ENCODE measurements around the gene CCKAR. TPM values are rescaled to one million over a fixed set of nuclear protein-coding genes. Genes with fewer than 3 reads are reported as not detected.
A peak's percentile ranks its signal among the peaks of the same experiment; 100 is the strongest.

The CCKAR gene
- polyA plus RNA-seq, 3 donors = not detected

- no peak overlapping the region for H2AFZ ChIP-seq (ENCODE audit: insufficient read depth, low read depth, low read length, poor library complexity, severe bottlenecking)
- H3K36me3 ChIP-seq (replicated peaks in 1 of 2; ENCODE audit: control insufficient read depth in 1 of 2, insufficient read depth in 2 of 2, low read length in 2 of 2) = no peaks in the 10 kb centered on the region
- Mint-ChIP-seq H3K36me3 (no peaks in the 10 kb centered on the region), H3K4me1 (peaks cover 12% of the 10 kb centered on the region), H3K9me3 (peaks cover 0 to 7% (median 2%) of the 10 kb centered on the region in 7 donors), H3K27me3 (ENCODE audit: low read depth in 3 of 3) (peaks cover 2% of the 10 kb centered on the region in 3 donors), H3K4me3 (no peak overlapping the region), H3K27ac (peak overlapping the region in 1 of 7 donors; percentile 15)
- no peaks in the 10 kb centered on the region for H3K9me3 ChIP-seq (replicated peaks in 1 of 2; ENCODE audit: control insufficient read depth in 1 of 2, insufficient read depth in 1 of 2, low read length in 2 of 2)
- H3K27ac ChIP-seq (ENCODE audit: low read depth in 1 of 2, low read length in 2 of 2) = no peak overlapping the region
- no CpG with 5 or more reads among the region's 2 CpGs for WGBS (ENCODE audit: insufficient coverage)
- intact Hi-C loops (cut with micrococcal nuclease) = loop anchor here (10.0 kb wide), 1 partner anchor 559 kb away; no protein-coding TSS in a partner anchor
- no peaks in the 10 kb centered on the region for H3K79me2 ChIP-seq (ENCODE audit: insufficient read depth, low read length)
- no peak overlapping the region for H3K9ac ChIP-seq (ENCODE audit: insufficient read depth, low read length, poor library complexity, severe bottlenecking)
- no peak overlapping the region for H3K4me2 ChIP-seq (replicated peaks; ENCODE audit: extremely low read depth, low read length, poor library complexity, severe bottlenecking)
- no peak for TF ChIP-seq CTCF (IDR thresholded peaks at IDR 0.05)
- DNase-seq = no peak
- H3K27me3 ChIP-seq (ENCODE audit: control insufficient read depth in 2 of 2, insufficient read depth in 2 of 2, low read length in 2 of 2) = no peaks in the 10 kb centered on the region
- H4K20me1 ChIP-seq (ENCODE audit: insufficient read depth, low read length) = no peaks in the 10 kb centered on the region
- H3K4me1 ChIP-seq (ENCODE audit: control insufficient read depth in 1 of 2, insufficient read depth in 2 of 2, low read length in 2 of 2) = no peaks in the 10 kb centered on the region
- H3K4me3 ChIP-seq (replicated peaks in 1 of 3; ENCODE audit: low read depth in 2 of 3, low read length in 3 of 3) = no peak overlapping the region
Measured at GRCh38 chr4:26455571-26455970, 34.7 kb downstream of the CCKAR start.

GRCh38 chr4:26454961-26455360 is 35.3 kb downstream of the CCKAR start:
- intact Hi-C loops (cut with micrococcal nuclease) = loop anchor here (10.0 kb wide), 1 partner anchor 560 kb away; no protein-coding TSS in a partner anchor
- H3K9me3 ChIP-seq (replicated peaks in 1 of 2; ENCODE audit: control insufficient read depth in 1 of 2, insufficient read depth in 1 of 2, low read length in 2 of 2) = no peaks in the 10 kb centered on the region
- no peak overlapping the region for H3K4me2 ChIP-seq (replicated peaks; ENCODE audit: extremely low read depth, low read length, poor library complexity, severe bottlenecking)
- no peak overlapping the region for H2AFZ ChIP-seq (ENCODE audit: insufficient read depth, low read depth, low read length, poor library complexity, severe bottlenecking)
- 95% methylated on average over 2 of the region's 3 CpGs for WGBS (ENCODE audit: insufficient coverage)
- H3K9ac ChIP-seq (ENCODE audit: insufficient read depth, low read length, poor library complexity, severe bottlenecking) = no peak overlapping the region
- DNase-seq = no peak
- no peak overlapping the region for H3K27ac ChIP-seq (ENCODE audit: low read depth in 1 of 2, low read length in 2 of 2)
- H3K9me3 Mint-ChIP-seq = peaks cover 0 to 7% (median 2%) of the 10 kb centered on the region in 7 donors
- peaks cover 12% of the 10 kb centered on the region for H3K4me1 Mint-ChIP-seq
- H3K36me3 ChIP-seq (replicated peaks in 1 of 2; ENCODE audit: control insufficient read depth in 1 of 2, insufficient read depth in 2 of 2, low read length in 2 of 2) = no peaks in the 10 kb centered on the region
- no peaks in the 10 kb centered on the region for H4K20me1 ChIP-seq (ENCODE audit: insufficient read depth, low read length)
- H3K79me2 ChIP-seq (ENCODE audit: insufficient read depth, low read length) = no peaks in the 10 kb centered on the region
- no peak overlapping the region for H3K27ac Mint-ChIP-seq
- no peak for TF ChIP-seq CTCF (IDR thresholded peaks at IDR 0.05)
- no peaks in the 10 kb centered on the region for H3K4me1 ChIP-seq (ENCODE audit: control insufficient read depth in 1 of 2, insufficient read depth in 2 of 2, low read length in 2 of 2)
- no peaks in the 10 kb centered on the region for H3K36me3 Mint-ChIP-seq
- H3K4me3 ChIP-seq (replicated peaks in 1 of 3; ENCODE audit: low read depth in 2 of 3, low read length in 3 of 3) = no peak overlapping the region
- H3K4me3 Mint-ChIP-seq = no peak overlapping the region
- H3K27me3 ChIP-seq (ENCODE audit: control insufficient read depth in 2 of 2, insufficient read depth in 2 of 2, low read length in 2 of 2) = no peaks in the 10 kb centered on the region
- peaks cover 2% of the 10 kb centered on the region in 3 donors for H3K27me3 Mint-ChIP-seq (ENCODE audit: low read depth in 3 of 3)

Measured in CD14-positive monocyte (primary cell).